NT2/D1 (cell line): Measurements from ENCODE around the gene EFS.

Experiments
- DNase-seq: peaks from one replicate; pipeline ENCODE4 v3.0.0-alpha.2; 2011; ENCODE audit warnings: low read depth, low spot score
- H3K27me3 ChIP-seq: 2 replicates; pipeline ENCODE4 v1.6.0; 2011; ENCODE audit warnings: mild to moderate bottlenecking; ENCODE audit not compliant: insufficient read length, insufficient read depth
- H3K36me3 ChIP-seq: 2 replicates; pipeline ENCODE4 v1.6.1; 2011; ENCODE audit warnings: mild to moderate bottlenecking, low read length, mixed read lengths; ENCODE audit not compliant: insufficient read depth, insufficient read length
- H3K4me1 ChIP-seq: 2 replicates; pipeline ENCODE4 v1.5.1; 2011; ENCODE audit not compliant: insufficient read depth, insufficient read length
- H3K4me3 ChIP-seq: 2 replicates; pipeline ENCODE4 v1.5.1; 2011; ENCODE audit warnings: low read depth; ENCODE audit not compliant: insufficient read length
- H3K9ac ChIP-seq: 2 replicates; pipeline ENCODE4 v1.6.0; 2011; ENCODE audit warnings: low read depth; ENCODE audit not compliant: insufficient read length
- H3K9me3 ChIP-seq: 2 replicates; pipeline ENCODE4 v1.5.1; 2011; ENCODE audit warnings: mild to moderate bottlenecking, low read length; ENCODE audit not compliant: insufficient read depth
- SUZ12 ChIP-seq: IDR thresholded peaks from 2 replicates; pipeline ENCODE4 v1.6.1; 2011; ENCODE audit not compliant: insufficient read length, insufficient read depth; ENCODE audit errors: extremely low read depth
- YY1 ChIP-seq: IDR thresholded peaks from 2 replicates; pipeline ENCODE4 v1.6.1; 2011; ENCODE audit not compliant: insufficient read length, insufficient read depth
- ZNF274 ChIP-seq: IDR thresholded peaks from 2 replicates; pipeline ENCODE4 v1.6.1; 2011; ENCODE audit warnings: mild to moderate bottlenecking, low read depth, low read length

The EFS gene

DNA sequence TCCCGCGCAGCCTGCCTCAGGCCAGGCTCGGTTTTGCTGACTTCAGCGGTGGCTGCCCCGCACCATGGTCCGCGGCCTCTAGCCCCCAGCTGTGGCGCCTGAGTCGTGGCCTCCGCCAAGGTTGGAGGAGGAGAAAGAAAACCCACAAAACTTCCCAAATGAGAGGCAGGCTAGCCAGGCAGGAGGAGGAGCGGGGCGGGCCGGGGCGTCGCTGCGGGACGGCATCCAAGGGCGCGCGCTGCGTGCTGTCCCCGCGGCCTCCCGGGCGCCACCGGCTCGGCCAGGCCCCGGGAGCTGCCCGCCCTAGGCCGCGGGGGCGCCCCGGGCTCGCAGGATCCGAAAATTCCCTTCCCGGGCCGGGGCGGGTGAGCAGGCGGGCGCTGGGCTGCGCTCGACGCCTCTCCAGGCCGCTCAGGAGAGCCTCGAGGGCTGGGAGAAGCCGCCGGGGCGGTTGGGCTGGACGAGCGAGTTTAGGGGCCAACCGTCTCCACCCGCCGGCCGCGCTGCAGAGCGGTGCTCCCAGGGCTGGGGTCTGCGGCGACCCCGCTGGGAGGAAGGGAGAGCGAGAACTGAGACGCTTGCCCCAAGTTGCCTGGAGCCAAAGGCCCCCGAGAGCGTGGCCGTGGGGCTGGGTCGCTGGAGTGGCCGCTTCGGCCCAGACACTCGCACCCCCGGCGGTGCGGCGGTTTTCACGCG lies at the start of gene EFS:
TSS of gene EFS (minus strand) at position 137 of the 696 bp plus-strand sequence. CDS start 147 bp downstream, outside the sequence.
- TF ChIP-seq SUZ12 = no peak
- TF ChIP-seq ZNF274 = no peak
- no peak for TF ChIP-seq YY1
- Histone ChIP-seq H3K4me1 (peaks cover 13% of the 10 kb centered on the region), H3K9ac (peak within 1 kb of the TSS; percentile 99), H3K4me3 (peak within 1 kb of the TSS; percentile 86), H3K27me3 (peaks cover 21% of the 10 kb centered on the region), H3K9me3 (no peaks in the 10 kb centered on the region), H3K36me3 (peaks cover 37% of the 10 kb centered on the region)
- DNase-seq = no peak

GRCh38 chr14:23414254-23414653 lies 49.3 kb upstream of the EFS start:
- no peaks in the 10 kb centered on the region for H3K9me3 ChIP-seq
- peaks cover 4% of the 10 kb centered on the region for H3K4me1 ChIP-seq
- DNase-seq = no peak
- no peaks in the 10 kb centered on the region for H3K27me3 ChIP-seq
- no peaks in the 10 kb centered on the region for H3K36me3 ChIP-seq
- H3K4me3 ChIP-seq = no peak overlapping the region
- H3K9ac ChIP-seq = no peak overlapping the region
- TF ChIP-seq SUZ12 (no peak), ZNF274 (no peak)

DNA sequence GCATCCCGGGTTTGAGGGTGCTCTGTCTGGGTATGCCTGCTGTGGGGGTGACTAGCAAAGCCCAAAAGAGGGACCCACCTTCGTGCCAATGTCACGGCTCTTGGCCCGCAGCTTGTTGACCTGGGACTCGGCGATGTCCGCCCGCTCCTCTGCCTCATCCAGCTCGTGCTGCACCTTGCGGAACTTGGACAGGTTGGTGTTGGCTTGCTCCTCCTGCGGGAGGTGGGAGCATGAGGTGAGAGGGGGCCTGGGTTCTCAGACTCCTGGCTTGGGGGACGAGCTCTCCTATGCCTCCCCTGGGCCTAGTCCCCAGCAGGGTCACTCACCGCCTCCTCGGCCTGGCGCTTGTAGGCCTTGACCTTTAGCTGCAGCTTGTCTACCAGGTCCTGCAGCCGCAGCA lies 48.7 kb upstream of the EFS start:
- H3K4me1 ChIP-seq = peaks cover 5% of the 10 kb centered on the region
- no peak for TF ChIP-seq SUZ12
- TF ChIP-seq ZNF274 = no peak
- TF ChIP-seq YY1 = no peak
- no peaks in the 10 kb centered on the region for H3K9me3 ChIP-seq
- no peaks in the 10 kb centered on the region for H3K27me3 ChIP-seq
- H3K9ac ChIP-seq = no peak overlapping the region
- H3K4me3 ChIP-seq = no peak overlapping the region
- H3K36me3 ChIP-seq = no peaks in the 10 kb centered on the region
- no peak for DNase-seq

DNA sequence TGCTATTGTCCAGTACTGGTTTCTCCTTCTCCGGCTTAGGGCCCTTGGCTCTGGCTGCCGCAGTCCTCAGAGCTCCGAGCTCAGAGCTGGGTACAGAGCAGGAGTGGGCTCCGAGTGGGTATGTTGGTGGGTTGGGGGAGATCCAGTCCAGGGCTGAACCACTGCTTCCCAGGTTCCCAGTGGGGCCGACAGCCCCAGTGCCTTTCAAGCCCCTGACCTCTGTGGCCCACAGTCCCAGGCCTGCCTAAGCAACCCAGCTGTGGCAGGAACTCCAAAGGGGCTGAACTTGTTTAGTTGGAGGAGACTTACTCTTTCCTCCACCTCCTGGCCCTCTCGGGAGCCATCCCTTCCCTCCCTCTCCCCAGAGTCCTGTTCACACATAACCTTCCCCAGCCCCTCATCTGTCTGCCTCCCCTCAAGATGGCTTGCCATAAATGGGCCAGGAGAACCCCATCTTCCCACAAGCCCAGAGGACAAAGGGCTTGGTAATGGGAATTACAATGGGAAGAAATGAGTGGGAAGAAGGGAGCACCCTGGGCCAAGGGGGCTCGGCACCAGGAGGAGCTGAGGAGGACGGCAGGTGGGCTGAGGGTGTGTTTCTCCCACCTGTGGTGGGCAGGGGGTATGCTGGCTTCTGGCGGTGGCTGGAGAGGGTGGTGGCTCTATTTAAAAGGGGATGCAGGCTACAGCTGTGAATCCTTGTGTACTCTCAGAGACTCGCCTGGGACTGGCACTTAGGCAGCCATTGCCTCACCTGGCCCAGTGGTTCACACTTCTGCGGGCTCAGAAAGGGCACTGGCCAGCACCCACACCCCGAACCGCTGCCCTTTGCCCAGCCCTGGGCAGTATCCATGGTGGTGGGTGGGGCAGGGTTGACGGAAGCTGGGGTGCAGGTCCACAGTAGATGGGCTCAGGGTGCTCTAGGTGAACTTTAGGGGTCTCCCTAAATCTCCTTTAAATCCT lies 46.9 kb upstream of the EFS start:
- no peaks in the 10 kb centered on the region for H3K27me3 ChIP-seq
- H3K4me1 ChIP-seq = peaks cover 5% of the 10 kb centered on the region
- H3K36me3 ChIP-seq = no peaks in the 10 kb centered on the region
- TF ChIP-seq ZNF274 (no peak), YY1 (no peak), SUZ12 (no peak)
- no peak overlapping the region for H3K4me3 ChIP-seq
- DNase-seq = no peak
- H3K9me3 ChIP-seq = no peaks in the 10 kb centered on the region
- no peak overlapping the region for H3K9ac ChIP-seq

DNA sequence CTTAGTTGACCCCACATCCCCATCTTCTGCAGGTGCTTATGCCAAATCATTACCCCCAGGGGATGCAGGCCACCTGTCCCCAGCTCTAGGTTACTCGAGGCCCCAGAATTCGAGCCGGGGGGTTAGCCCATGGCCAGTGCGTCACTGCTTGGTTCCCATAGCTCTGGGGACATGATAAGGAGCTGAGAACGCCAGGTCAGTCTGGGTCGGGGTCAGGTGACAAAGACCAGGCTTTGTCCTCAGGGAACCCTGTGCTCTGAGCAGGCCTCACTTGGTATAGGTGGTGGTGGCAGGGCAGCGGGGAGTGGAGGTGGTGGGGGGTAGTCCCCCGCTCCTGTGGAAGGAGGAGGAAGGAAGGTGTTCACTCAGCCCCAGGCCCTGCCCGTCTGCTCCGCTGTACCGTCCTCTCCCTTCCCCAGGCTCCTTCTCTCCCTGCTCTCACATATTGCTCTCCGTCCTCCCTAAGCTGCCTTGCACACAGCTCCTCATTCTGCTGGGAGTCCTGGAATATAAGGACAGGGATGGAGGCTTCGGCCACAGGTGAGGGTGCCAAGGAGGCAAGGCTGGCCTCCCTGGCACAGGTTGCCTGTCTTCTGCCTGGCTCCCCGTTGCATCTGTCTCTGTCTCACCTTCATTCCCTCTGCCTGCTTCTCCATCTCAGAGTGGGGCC lies 45.1 kb upstream of the EFS start:
- Histone ChIP-seq H3K4me3 (no peak overlapping the region), H3K36me3 (no peaks in the 10 kb centered on the region), H3K27me3 (no peaks in the 10 kb centered on the region), H3K9ac (no peak overlapping the region), H3K4me1 (peaks cover 5% of the 10 kb centered on the region), H3K9me3 (no peaks in the 10 kb centered on the region)
- no peak for DNase-seq
- no peak for TF ChIP-seq YY1
- TF ChIP-seq ZNF274 = no peak
- no peak for TF ChIP-seq SUZ12

DNA sequence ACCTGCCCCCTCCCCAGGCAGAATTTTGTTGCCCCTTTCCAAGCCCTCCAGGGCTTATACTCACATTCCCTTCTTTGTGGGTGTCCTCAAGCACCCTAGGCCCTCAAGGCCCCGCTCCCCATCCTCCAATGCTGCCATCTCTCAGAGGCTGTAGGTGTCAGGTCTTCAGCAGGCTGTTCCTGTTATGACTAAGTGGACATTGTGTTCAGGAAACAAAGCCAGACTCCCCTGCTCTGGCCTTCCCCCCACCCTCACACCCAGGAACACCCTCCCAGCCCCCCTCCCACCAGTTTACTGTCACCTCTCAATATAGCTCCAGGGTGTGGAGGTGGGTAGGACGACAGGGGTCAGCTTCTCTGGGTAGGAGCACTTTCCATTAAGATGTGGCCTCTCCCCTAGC lies 44.5 kb upstream of the EFS start:
- Histone ChIP-seq H3K27me3 (no peaks in the 10 kb centered on the region), H3K4me3 (no peak overlapping the region), H3K36me3 (no peaks in the 10 kb centered on the region), H3K9me3 (no peaks in the 10 kb centered on the region), H3K9ac (no peak overlapping the region), H3K4me1 (peaks cover 5% of the 10 kb centered on the region)
- DNase-seq = no peak
- TF ChIP-seq ZNF274 (no peak), YY1 (no peak), SUZ12 (no peak)

DNA sequence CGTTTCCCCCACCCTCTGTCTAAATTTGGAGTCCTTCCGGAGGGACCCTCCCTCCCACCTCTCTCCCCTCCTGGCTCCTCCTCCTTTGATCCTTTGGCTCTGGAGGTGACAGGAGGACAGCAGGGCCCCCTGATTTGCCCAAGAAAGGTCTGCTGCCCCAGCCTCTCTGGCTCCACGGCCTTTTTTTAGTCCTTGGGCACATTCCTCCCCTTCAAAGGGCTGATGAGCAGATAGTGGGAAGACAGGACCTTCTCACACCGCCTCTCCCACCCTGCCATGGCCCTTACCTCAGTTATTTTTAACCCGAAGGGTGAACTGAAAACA lies 43.3 kb upstream of the EFS start:
- peaks cover under 1% of the 10 kb centered on the region for H3K27me3 ChIP-seq
- DNase-seq = no peak
- TF ChIP-seq ZNF274 (no peak), SUZ12 (no peak), YY1 (no peak)
- H3K9me3 ChIP-seq = no peaks in the 10 kb centered on the region
- H3K9ac ChIP-seq = no peak overlapping the region
- H3K36me3 ChIP-seq = no peaks in the 10 kb centered on the region
- peaks cover 5% of the 10 kb centered on the region for H3K4me1 ChIP-seq
- no peak overlapping the region for H3K4me3 ChIP-seq
